Anterior cingulate cortex (tissue), 58 donors: ENCODE measurements around the gene MYOC.
"Not testable (repeated sequence)": the region's sequence is repeated elsewhere in the genome, so short reads cannot be mapped to it uniquely, and the experiment has no call there.

Source experiments
- DNase-seq, 58 donors: peaks; one replicate each; lab custom pipeline; 2025; lab: John Stamatoyannopoulos, UW

The MYOC gene

GRCh38 chr1:171613282-171613681, 39.2 kb downstream of the MYOC start:
- no peak for DNase-seq

- no peak for DNase-seq
Observed at GRCh38 chr1:171611306-171611705, 41.2 kb downstream of the MYOC start.

- peak in 1 of 58 donors; percentile 20 for DNase-seq
Observed at GRCh38 chr1:171610385-171610784, 42.1 kb downstream of the MYOC start.

- DNase-seq: peak in 11 of 58 donors; percentile 1 to 56 (median 12)
Observed at GRCh38 chr1:171606402-171606941, 46.0 kb downstream of the MYOC start.

GRCh38 chr1:171603042-171603441, 49.4 kb downstream of the MYOC start:
- not testable (repeated sequence) for DNase-seq

GRCh38 chr1:171600862-171601261, 51.6 kb downstream of the MYOC start:
- peak in 1 of 58 donors; percentile 7 for DNase-seq

- not testable (repeated sequence) for DNase-seq
Observed at GRCh38 chr1:171600310-171600709, 52.2 kb downstream of the MYOC start.

- DNase-seq: no peak
Observed at GRCh38 chr1:171597203-171597602, 55.3 kb downstream of the MYOC start.

GRCh38 chr1:171596705-171597104, 55.8 kb downstream of the MYOC start:
- no peak for DNase-seq

- no peak for DNase-seq
Observed at GRCh38 chr1:171596119-171596518, 56.4 kb downstream of the MYOC start.

- no peak for DNase-seq
Observed at GRCh38 chr1:171595324-171595723, 57.2 kb downstream of the MYOC start.

- DNase-seq: no peak
Observed at GRCh38 chr1:171590022-171590421, 62.5 kb downstream of the MYOC start.

- DNase-seq: peak in 4 of 58 donors; percentile 5 to 17 (median 12)
Observed at GRCh38 chr1:171588230-171588629, 64.3 kb downstream of the MYOC start.

GRCh38 chr1:171585715-171586114, 66.8 kb downstream of the MYOC start:
- DNase-seq: no peak
